Gastroesophageal sphincter (tissue), 3 donors: ENCODE data around the gene SMIM14.
"Not testable (repeated sequence)": the region's sequence is repeated elsewhere in the genome, so short reads cannot be mapped to it uniquely, and the experiment has no call there.

Source experiments
- POLR2A ChIP-seq, 2 donors: fragments of 450-650 bp; IDR thresholded peaks; one replicate each; pipeline ENCODE4 v1.6.1; 2017; ENCODE audit warnings: antibody characterized with exemption in 2 of 2, mild to moderate bottlenecking in 2 of 2, moderate library complexity in 1 of 2
- TF ChIP-seq, protein P1 (sequence below), 4 experiments: fragments of 200-600 bp in 2 of 4; fragments of 450-650 bp in 2 of 4; sonication (generic) in 1 of 4; IDR thresholded peaks; one replicate each; pipeline ENCODE4 v1.5.1; 2017 to 2019; ENCODE audit warnings: antibody characterized with exemption in 4 of 4, mild to moderate bottlenecking in 2 of 4, moderate library complexity in 2 of 4

DNA sequence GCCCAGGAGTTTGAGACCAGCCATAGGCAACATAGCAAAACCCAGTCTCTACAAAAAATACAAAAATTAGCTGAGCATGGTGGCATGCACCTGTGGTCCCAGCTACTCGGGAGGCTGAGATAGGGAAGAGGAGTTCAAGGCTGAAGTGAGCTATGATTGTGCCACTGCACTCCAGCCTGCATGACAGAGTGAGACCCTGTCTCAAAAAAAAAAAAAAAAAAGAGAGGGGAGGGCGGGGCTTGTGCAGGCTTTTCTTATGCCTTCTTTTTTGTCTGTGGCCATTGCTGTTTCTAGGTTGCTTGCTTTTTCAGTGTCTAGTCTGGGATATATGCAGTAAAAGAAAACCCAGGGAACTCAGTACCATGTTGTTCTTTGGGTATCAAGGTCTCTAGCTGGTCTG is 42.3 kb upstream of the SMIM14 start:
- TF ChIP-seq POLR2A (IDR thresholded peaks at IDR 0.05): not testable (repeated sequence)
- TF ChIP-seq, protein P1, sequence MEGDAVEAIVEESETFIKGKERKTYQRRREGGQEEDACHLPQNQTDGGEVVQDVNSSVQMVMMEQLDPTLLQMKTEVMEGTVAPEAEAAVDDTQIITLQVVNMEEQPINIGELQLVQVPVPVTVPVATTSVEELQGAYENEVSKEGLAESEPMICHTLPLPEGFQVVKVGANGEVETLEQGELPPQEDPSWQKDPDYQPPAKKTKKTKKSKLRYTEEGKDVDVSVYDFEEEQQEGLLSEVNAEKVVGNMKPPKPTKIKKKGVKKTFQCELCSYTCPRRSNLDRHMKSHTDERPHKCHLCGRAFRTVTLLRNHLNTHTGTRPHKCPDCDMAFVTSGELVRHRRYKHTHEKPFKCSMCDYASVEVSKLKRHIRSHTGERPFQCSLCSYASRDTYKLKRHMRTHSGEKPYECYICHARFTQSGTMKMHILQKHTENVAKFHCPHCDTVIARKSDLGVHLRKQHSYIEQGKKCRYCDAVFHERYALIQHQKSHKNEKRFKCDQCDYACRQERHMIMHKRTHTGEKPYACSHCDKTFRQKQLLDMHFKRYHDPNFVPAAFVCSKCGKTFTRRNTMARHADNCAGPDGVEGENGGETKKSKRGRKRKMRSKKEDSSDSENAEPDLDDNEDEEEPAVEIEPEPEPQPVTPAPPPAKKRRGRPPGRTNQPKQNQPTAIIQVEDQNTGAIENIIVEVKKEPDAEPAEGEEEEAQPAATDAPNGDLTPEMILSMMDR (IDR thresholded peaks at IDR 0.05): not testable (repeated sequence)
